Mucosa of stomach (tissue), 1 donor: ENCODE measurements around the gene COL16A1.

Source experiments
- H3K27me3 ChIP-seq: one replicate; pipeline ENCODE4 v1.7.0; 2013; ENCODE audit warnings: mild to moderate bottlenecking, low read length; ENCODE audit not compliant: control insufficient read depth, insufficient read depth
- H3K36me3 ChIP-seq: one replicate; pipeline ENCODE4 v1.7.0; 2013; ENCODE audit warnings: low read length; ENCODE audit not compliant: control insufficient read depth, insufficient read depth
- H3K4me1 ChIP-seq: one replicate; pipeline ENCODE4 v1.7.0; 2013; ENCODE audit warnings: mild to moderate bottlenecking, low read length; ENCODE audit not compliant: control insufficient read depth, insufficient read depth
- H3K4me3 ChIP-seq: one replicate; pipeline ENCODE4 v1.7.0; 2013; ENCODE audit warnings: low read length
- H3K9ac ChIP-seq: one replicate; pipeline ENCODE4 v1.7.0; 2013; ENCODE audit warnings: mild to moderate bottlenecking, low read length, moderate library complexity
- H3K9me3 ChIP-seq: one replicate; pipeline ENCODE4 v1.7.0; 2013; ENCODE audit warnings: mild to moderate bottlenecking, low read length, moderate library complexity; ENCODE audit not compliant: control insufficient read depth
- donor health status: Pancreatic carcinoma.

COL16A1 gene

DNA sequence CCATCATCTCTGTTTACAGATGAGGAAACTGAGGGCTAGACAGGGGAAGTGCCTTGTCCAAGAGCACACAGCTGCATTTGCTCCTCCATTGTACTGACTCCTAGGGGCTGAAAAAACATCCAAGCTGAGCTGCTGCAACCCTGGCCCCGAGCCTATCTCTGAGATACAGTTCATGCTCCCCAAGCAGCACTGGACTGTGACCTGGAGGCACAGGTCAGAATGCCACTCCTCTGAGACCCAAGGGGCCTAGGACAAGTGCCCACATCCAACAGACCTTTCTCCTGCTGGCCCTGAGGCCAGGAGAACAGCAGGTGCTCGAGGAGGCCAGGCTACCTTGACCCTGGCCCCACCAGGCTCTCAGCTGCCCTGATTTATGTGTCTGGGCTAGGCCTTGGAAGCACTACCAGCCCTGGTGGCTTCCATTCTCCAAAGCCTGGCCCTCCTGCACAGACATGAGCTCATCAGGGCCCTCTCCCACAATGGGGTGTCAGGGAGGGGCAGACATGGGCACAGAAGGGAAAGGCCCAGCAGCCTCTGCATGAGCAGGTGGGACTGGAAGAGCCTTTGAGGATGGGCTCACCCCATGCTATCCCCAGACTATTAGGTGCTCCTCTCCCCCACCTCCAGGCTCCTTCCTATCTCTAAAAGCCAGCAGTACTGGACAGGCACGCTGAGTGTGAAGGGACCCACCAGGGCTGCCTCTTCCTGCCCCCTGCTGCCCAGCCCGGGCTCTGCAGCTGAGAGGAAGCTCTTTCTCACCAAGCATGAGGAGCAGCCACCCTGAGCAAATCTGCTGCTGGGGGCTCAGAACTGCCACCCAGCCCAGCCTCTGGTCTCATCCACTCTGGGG is 41.5 kb upstream of the COL16A1 start:
- Histone ChIP-seq H3K27me3 (peaks cover 4% of the 10 kb centered on the region), H3K9me3 (no peaks in the 10 kb centered on the region), H3K4me1 (no peaks in the 10 kb centered on the region), H3K4me3 (no peak overlapping the region), H3K9ac (no peak overlapping the region), H3K36me3 (no peaks in the 10 kb centered on the region)

- Histone ChIP-seq H3K27me3 (peaks cover 4% of the 10 kb centered on the region), H3K9ac (no peak overlapping the region), H3K9me3 (no peaks in the 10 kb centered on the region), H3K36me3 (no peaks in the 10 kb centered on the region), H3K4me3 (no peak overlapping the region), H3K4me1 (no peaks in the 10 kb centered on the region)
Measured at GRCh38 chr1:31744165-31744888, 40.5 kb upstream of the COL16A1 start.

- Histone ChIP-seq H3K9ac (no peak overlapping the region), H3K27me3 (peaks cover 4% of the 10 kb centered on the region), H3K4me3 (no peak overlapping the region), H3K36me3 (no peaks in the 10 kb centered on the region), H3K4me1 (no peaks in the 10 kb centered on the region), H3K9me3 (no peaks in the 10 kb centered on the region)
Measured at GRCh38 chr1:31742462-31743212, 38.8 kb upstream of the COL16A1 start.

GRCh38 chr1:31739346-31739745 is 35.5 kb upstream of the COL16A1 start:
- no peaks in the 10 kb centered on the region for H3K36me3 ChIP-seq
- H3K9me3 ChIP-seq = no peaks in the 10 kb centered on the region
- peaks cover 14% of the 10 kb centered on the region for H3K4me1 ChIP-seq
- no peak overlapping the region for H3K4me3 ChIP-seq
- peaks cover 7% of the 10 kb centered on the region for H3K27me3 ChIP-seq
- H3K9ac ChIP-seq = no peak overlapping the region

DNA sequence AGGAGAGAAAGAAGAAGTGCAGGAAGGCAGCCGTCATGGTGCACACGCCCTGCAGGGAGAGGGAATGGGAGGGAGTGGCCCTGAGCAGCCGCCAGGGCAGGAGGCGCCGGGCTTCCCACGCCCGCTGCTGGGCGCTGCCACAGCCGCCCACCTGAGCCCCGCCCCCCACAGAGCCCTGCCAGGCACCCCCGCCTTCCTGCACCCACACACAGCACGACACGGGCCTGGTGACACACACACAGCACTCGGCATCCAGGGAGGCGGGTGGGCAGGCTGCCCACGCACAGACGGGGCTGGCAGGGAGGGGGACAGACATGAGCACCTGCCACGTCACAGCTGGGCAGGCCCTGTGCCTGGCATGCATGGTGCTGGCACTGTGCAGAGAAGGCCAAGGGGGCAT is 32.9 kb upstream of the COL16A1 start:
- Histone ChIP-seq H3K9ac (no peak overlapping the region), H3K4me3 (no peak overlapping the region), H3K27me3 (peaks cover 7% of the 10 kb centered on the region), H3K36me3 (no peaks in the 10 kb centered on the region), H3K4me1 (peaks cover 14% of the 10 kb centered on the region), H3K9me3 (no peaks in the 10 kb centered on the region)

DNA sequence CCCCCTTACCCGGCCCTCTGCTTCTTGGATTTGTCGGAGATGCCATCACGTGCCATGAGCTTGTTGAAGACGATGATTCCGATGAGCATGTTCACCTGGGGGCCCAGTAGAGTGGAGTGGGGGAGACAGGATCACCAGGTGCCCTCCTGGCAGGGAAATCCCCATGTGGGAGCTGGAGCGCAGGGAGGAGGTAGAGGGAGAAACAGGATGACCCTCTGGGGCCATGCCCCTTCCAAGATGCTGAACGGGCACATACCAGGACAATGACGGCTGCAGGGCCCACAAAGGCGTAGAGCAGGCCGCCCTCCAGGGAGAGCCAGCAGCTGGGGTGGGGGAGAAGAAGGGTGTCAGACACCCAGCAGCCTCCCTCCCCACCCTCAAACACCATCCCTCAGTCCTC is 31.8 kb upstream of the COL16A1 start:
- no peak overlapping the region for H3K4me3 ChIP-seq
- no peak overlapping the region for H3K9ac ChIP-seq
- no peaks in the 10 kb centered on the region for H3K9me3 ChIP-seq
- no peaks in the 10 kb centered on the region for H3K36me3 ChIP-seq
- peaks cover 7% of the 10 kb centered on the region for H3K27me3 ChIP-seq
- peaks cover 14% of the 10 kb centered on the region for H3K4me1 ChIP-seq

DNA sequence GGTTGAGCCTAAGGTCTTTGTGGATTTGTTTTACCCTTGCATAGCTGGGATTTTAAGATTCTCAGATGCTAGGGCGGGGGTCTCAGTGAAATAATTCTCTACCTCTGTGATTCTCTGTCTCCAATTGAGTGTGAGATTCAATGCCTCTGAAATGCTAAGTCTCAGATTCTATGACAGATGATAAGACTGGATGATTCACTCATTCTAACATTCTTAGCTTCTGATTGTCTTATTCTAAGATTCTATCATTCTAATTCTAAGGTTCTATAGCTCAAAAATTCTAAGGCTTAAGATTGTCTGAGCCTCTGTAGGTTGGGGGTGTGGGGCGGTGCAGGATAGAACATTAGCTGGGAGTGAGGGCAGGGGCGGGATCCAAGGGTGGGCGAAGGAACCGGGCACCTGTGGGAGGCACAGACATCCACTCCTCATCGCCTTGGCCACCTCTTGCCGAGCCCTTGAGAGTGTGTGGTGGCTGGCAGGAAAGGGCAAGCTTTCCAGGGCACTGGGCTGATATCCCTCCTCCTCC is 30.8 kb upstream of the COL16A1 start:
- Histone ChIP-seq H3K9me3 (no peaks in the 10 kb centered on the region), H3K27me3 (peaks cover 7% of the 10 kb centered on the region), H3K36me3 (no peaks in the 10 kb centered on the region), H3K4me1 (peaks cover 14% of the 10 kb centered on the region), H3K9ac (no peak overlapping the region), H3K4me3 (no peak overlapping the region)

GRCh38 chr1:31733389-31734219 is 29.8 kb upstream of the COL16A1 start:
- peaks cover 7% of the 10 kb centered on the region for H3K27me3 ChIP-seq
- no peak overlapping the region for H3K9ac ChIP-seq
- no peak overlapping the region for H3K4me3 ChIP-seq
- H3K9me3 ChIP-seq = no peaks in the 10 kb centered on the region
- H3K36me3 ChIP-seq = no peaks in the 10 kb centered on the region
- peaks cover 14% of the 10 kb centered on the region for H3K4me1 ChIP-seq

- Histone ChIP-seq H3K27me3 (peaks cover 7% of the 10 kb centered on the region), H3K9me3 (no peaks in the 10 kb centered on the region), H3K36me3 (no peaks in the 10 kb centered on the region), H3K9ac (no peak overlapping the region), H3K4me3 (no peak overlapping the region), H3K4me1 (peaks cover 14% of the 10 kb centered on the region)
Measured at GRCh38 chr1:31732751-31733289, 29.0 kb upstream of the COL16A1 start.

- no peaks in the 10 kb centered on the region for H3K9me3 ChIP-seq
- H3K4me1 ChIP-seq = peaks cover 14% of the 10 kb centered on the region
- H3K4me3 ChIP-seq = no peak overlapping the region
- H3K9ac ChIP-seq = no peak overlapping the region
- H3K27me3 ChIP-seq = peaks cover 7% of the 10 kb centered on the region
- H3K36me3 ChIP-seq = no peaks in the 10 kb centered on the region
Measured at GRCh38 chr1:31732343-31732742, 28.5 kb upstream of the COL16A1 start.

DNA sequence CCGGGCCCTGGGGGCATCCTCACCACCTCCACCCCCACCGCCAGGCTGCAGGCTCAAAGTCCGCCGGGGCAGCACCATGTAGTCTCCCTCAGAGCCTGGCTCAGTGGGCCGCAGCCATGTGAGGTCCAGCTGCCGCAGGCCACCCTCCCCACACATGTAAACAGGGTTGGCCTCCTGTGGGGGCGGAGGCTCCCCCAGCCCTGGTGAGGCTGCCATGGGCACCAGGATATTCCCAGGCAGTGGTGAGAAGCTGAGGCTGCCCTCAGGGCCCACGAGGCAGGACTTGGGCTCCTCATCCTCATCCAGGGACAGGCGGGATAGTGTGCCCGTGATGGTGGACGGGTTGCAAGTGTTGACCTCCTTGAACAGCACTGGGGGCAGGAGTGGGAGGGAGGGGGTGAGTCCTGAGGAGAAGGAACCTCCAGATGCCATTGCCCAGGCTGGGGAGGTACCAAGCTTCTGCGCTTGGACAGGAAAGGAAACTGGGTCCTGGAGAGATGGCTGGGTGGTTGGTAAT is 27.3 kb upstream of the COL16A1 start:
- Histone ChIP-seq H3K36me3 (no peaks in the 10 kb centered on the region), H3K9ac (no peak overlapping the region), H3K4me3 (no peak overlapping the region), H3K4me1 (peaks cover 5% of the 10 kb centered on the region), H3K9me3 (no peaks in the 10 kb centered on the region), H3K27me3 (peaks cover 6% of the 10 kb centered on the region)
